NCI-H2029 treated with DMSO at 0.1 percent for 48 hours (cell line): ENCODE measurements around the gene FOXO3.
A peak's percentile ranks its signal among the peaks of the same experiment; 100 is the strongest.
"Not testable (repeated sequence)": the region's sequence is repeated elsewhere in the genome, so short reads cannot be mapped to it uniquely, and the experiment has no call there.

Experiments used
- DNase-seq: peaks from one replicate; lab custom pipeline; 2025; lab: John Stamatoyannopoulos, UW

FOXO3 gene

DNA sequence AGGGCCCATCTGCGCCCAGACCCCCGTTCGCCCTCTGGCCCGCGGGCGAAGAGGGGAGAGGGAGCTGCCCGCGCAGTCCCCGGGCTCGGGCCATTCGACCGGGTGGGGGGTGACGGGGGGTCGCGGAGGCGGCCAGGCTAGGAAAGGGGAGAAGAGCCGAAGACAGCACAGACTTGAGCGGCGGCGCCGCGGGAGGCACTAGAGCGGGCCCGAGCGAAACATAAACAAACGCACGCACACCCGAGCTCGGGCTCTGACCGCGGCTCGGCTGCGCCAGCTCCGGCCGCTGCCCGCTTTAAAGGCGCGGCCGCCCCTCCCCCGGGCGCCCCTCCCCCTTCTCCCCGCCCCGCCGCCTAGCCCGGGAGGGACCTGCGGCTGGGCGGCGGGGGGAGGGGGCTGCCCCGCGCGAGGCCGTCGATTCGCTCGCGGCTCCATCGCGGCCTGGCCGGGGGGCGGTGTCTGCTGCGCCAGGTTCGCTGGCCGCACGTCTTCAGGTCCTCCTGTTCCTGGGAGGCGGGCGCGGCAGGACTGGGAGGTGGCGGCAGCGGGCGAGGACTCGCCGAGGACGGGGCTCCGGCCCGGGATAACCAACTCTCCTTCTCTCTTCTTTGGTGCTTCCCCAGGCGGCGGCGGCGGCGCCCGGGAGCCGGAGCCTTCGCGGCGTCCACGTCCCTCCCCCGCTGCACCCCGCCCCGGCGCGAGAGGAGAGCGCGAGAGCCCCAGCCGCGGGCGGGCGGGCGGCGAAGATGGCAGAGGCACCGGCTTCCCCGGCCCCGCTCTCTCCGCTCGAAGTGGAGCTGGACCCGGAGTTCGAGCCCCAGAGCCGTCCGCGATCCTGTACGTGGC lies at the start of gene FOXO3:
Gene FOXO3, plus strand, starts transcription at position 455 of the 846 bp plus-strand sequence. Its CDS starts 292 bp downstream, at position 747.
- DNase-seq: peak; percentile 75

DNA sequence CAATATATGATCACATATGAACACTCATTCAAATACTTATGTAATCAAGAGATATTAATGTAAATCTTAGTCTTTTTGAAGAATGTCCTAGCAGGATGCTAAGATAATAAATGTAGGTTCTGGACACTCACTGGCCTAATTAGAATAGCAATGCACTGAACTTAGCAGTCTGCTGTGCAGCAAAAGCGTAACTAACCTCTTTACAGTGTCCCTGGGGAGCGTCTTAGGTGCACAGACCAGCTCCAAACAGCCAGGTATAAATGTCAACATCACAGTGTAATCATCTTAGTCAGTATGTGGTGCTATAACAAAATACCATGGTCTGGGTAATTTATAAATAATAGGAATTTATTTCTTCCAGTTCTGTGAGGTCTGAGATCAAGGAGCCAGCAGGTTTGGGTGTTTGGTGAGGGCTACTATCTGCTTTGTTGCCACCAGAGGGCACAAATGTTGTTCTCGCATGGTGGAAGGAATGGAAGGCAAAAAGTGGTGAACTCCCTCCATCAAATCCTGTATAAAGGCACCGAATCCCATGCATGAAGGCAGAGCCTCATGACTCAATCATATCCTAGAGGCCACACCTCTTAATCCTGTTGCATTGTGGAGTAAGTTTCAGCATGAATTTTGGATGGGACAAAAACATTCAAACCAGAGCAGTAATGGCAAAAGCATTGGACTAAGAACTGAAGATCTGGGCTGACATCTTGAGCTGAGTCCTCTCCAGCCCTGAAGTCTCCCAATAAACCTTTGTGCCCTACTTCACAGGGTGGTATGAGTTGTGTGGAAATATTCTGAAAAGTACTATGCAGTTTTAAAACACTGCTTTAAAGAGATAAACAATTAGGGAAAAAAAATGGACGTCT lies 41.8 kb upstream of the FOXO3 start:
- no peak for DNase-seq

DNA sequence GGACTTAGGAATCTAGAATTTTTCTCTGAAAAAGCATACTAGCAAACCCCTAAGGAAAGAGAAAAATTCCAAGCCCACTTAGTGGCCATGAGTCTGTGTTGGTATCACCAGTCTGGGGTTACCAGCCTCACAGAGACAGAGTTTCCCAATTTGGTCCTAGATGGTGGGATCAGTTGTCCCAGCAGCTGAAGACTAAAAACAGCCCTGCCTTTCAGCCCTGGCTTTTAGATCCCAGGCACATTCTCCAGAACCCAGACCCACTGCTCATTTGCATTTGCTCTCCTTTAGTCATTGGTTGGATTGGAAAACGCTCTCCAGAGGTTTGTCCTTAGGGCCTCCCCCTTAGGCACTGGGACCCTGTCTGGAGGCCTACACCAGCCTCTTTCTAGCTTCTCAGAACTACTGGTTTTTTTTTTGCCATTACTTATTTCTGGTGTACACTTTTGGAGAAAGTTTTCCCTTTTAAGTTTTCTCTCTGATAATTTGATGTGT lies 39.1 kb upstream of the FOXO3 start:
- no peak for DNase-seq

DNA sequence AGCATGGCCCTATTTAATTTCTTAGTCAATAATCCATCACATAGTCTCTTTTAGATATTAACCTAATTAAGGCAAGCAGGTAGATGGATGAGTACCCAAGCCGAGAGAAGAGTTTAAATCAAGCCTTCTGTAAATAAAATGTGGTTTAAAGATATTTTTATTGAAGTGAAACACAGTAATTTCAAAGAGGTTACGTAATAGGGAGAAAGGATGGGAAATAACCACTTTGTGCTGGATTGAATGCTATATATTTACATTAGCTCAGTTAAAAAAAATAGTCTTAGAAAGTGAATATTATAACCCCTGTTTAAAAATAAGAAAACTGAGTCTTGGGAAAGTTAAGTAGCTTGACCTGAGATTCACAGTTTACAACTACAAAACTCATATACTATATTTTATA lies 37.0 kb upstream of the FOXO3 start:
- DNase-seq: no peak

DNA sequence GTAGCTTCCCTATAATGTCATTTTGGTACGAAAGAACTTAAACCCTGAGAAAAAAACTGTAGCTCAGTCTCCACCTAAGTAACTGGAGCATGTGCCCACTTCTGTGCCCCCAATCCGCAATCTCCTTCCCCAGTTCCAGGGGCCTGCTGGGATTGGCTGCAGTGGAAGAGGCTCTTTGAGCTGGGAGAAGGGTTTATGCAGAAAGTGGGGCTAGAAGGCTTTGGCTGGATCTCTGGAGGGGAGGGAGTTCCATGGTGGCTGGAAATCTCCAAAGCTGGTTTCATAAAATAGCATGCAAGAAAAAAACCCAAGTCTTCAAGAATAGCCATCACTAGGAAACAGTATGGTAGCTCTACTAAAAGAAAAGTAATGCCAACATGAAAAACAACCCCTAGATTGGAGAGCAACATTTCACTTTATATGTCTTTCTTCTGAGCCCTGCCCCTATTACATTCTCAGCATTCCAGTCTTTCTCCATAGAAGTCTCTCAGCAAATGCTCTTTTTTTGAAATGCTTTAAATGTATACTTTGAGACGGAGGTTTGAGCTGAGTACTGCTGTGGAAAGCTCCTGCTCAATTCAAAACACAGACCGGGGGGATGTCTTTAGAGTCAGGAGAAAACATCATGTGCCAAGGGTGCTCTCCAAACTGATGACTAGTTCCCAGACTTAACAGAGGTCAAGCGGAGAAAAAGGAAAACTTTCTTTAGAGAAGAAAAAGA lies 36.0 kb upstream of the FOXO3 start:
- no peak for DNase-seq

DNA sequence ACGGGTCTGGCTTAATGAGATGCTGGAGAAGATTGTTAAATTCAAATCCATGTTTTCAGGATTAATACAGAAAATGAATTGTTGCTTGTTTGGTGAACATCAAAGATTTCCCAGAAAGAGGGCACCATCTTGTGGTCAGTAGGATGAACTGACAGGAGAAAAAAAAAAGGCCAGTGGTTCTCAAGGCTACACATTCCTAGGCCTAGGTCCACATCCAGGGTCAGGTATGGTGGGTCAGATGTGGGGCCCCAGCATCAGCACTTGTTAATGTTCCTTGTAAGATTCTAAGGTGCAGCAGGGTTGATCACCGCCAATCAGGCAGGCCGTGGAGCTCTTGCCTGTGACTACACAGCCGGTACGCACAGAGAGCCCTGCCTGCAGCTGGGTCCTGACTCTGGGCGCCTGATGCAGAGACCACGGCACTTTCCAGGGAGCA lies 34.0 kb upstream of the FOXO3 start:
- peak; percentile 48 for DNase-seq

DNA sequence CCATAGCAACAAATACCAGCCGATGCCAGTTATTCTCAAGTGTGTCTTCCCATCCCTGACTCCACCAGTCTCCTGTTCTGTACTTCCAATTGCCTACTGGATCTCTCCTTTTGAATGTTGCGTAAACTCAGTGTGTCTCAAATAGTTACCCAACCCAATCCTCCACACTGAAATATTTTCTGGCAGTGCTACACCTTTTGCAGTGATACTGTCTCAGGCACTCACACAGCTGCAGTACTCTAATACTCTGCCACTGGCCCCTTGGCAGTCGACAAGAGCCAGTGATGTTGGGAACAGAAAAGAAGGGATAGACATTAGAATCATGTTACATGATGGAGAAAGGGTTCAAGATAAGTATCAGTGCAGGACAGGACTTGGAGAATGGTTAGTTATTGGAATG lies 31.8 kb upstream of the FOXO3 start:
- no peak for DNase-seq

DNA sequence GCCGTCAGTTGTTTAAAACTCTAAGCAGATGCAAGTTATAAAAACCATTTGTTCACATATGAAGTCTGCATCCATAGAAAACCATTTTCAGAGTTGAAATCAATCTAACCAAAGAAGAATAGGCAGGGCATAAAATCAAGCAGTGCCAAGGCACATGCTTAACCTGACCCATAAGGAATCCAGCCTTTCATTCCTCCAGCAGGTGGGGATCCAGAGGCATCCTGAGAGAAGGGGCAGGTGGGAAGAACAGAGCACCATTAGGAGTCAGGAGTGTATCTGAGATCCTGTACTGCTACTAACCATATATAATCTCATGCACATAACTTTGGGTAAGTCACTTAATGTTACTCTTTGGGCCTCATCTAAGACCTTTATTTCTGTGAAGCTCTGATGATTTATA lies 29.4 kb upstream of the FOXO3 start:
- DNase-seq: no peak

DNA sequence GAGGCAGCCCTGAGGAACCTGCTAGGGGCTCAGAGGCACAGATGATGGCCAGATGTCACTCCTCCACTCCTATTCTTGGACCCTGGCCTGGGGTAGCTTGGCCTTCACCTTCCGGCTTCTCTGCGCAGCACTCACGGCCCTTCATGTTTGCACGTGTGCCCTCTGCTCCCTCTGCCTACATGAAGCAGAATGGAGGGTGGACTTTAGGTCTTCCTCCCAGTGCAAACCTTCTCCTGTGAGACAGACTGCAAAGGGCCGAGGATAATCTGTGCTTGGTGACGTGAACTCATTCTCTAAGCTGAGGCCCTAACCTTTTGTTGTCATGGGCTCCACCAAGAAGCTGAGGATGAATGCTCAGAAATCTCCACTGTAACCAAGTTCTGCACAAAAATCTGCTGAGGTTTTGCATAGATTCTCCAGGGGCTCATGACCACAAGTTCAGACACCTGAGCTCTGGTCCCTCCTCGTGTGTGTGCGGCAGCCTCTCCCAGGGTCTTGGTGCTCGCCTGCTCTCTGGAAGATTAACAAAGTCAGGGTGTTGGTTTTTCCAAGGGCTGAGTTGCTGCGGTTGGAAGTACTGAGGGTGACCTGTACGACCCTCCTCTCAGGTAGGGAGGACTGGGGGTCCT lies 25.5 kb upstream of the FOXO3 start:
- no peak for DNase-seq

DNA sequence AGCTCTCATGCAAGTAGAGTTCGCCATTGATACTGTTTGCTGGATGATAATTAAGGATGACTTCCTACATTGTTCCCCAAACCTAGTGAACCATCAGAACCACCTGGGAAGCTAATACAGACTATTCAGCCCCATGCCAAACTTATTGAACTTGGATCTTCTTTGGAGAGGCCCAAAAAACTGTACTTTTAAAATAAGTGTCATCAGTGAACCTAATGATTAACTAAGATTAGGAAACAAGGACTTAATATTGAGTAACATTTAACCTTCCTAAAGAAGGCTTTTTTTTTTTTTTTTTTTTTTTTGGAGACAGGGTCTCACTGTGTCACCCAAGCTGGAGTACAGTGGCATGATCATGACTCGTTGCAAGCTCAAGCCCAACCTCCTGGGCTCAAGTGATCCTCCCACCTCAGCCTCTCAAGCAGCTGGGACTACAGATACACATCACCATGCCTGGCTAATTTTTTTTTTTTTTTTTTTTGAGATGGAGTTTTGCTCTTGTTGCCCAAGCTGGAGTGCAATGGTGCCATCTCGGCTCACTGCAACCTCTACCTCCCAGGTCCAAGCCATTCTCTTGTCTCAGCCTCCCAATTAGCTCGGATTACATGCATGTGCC lies 24.7 kb upstream of the FOXO3 start:
- DNase-seq: not testable (repeated sequence)

DNA sequence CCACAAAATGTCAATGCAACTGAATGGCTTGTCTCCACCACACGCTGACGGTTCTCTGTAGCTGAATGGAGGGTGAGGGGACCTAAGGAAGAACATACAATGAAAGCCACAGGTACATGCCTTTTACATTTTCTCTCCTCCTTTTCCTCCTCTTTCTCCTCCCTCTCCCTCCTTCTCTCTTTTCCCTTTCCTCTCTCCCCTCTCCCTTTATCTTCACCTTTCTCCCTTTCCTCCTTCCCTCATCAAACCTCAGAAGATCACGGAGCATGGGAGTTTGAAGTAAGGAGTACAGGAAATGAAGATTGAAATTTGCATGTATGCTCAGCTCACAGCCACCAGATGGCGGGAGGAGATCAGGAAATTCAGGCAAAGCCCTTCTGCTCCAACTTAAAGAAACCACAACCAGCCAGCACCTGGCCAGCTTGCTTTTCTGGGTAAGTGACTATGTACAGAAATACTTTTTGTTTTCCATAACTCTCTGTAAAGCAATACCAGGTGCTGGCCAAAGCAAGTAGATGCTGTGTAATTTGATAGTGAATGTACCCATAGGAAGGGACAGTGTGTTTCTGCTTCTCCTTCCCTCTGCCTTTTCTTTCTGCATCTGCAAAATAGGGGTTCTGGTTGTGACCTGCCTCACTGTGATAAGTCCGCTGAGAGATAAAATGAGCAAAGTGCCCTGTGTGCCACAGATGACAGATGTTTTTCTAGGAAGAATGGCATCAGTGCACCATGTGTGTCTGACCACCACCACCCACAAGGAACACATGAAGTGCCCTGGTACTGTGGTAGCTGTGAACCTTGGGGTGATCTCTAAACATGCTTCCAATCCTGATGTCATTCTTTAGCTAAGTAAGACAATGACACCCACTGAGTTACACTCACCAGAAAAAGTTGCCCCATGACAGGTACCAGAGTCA lies 18.6 kb upstream of the FOXO3 start:
- peak; percentile 64 for DNase-seq

DNA sequence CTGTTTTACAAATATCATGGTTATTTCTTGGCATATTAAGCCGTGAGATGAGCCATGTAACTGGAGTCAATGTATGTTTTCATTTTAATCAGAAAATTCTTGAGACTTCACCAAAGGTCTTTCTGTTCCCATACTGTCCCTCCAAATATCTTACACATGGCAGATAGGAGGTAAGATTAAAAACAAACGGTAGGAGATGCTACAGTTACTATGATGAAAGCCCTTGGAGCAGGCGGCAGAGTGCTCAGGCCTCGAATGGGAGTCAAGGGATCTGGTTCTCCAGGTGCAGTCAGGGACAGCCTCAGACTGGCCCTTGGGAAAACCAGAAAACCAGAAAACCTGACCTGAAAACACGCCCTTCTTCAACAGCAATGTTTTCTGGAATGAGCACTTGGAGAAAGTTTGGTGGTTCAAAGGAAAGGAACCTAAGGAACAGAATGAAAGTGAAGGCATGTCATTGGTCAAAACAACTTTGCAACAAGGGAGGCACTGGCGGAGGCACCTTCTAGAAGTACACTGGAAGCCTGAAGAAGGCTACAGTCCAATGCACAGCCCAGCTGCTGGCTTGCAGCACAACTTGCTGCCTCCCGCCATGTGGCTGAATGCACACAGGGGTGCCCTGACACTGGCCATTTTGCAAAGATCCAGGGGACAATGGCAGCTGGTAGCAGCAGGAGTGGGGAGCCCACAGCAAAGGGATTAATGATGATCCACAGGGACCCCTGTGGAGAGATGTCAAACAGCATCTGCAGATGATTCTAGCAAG lies 17.4 kb upstream of the FOXO3 start:
- no peak for DNase-seq

DNA sequence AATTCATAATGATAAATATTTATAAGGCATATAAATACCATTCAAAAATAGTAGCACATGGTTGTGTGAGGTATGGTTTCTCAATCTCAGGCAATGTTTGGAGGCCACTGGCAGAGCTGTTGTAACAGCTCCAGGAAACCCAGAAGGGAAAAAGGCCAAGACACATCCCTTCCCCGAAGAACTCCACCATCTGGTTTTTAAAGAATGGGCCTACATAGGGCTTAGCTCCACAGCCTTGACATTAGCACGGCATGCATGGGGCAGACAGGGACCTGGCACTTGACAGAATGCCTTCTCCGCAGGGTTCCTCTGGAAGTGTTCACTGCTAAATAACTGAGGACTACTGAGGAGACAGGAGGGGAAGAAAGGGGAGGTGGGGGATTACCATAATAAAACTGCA lies 16.1 kb upstream of the FOXO3 start:
- no peak for DNase-seq

DNA sequence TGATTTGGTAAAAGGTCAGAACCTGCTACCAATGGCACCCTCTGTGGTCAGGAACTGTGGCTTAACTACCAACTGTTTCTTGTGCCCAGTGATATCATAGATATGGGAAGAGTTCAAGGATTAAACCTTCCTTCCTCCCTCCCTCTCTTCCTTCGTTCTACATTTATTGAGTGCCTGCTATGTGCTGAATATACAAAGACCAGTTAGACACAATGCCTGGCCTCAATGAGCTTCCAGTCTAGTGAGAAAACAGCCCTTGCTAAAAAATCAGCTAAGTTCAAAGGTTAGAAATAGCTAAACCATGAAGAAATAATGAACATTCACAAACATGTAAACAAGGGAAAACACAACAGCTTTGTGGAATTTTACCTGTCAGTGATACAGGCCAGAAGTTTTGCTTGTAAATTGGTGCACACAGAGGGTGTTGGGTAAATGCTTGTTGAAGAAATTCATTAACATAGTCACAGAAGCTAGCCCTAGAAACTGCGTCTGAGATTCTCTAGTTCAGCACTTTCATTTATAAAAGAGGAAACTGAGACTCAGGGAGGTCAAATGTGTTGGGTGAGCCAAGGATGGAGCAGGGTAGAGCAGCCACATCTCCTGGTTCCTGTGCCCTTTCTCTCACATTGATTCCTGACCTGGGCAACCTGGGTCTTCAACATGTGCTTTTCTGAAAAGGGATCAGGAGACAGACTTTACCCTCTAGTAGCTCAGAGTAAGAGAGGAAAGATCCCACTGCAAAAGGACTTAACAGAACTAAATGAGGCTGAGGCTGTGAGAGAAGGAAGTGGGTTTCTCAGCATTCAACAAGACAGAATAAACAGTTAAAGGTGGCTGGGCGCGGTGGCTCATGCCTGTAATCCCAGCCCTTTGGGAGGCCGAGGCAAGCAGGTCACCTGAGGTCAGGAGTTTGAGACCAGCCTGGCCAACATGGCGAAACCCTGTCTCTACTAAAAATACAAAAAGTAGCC lies 14.4 kb upstream of the FOXO3 start:
- no peak for DNase-seq

DNA sequence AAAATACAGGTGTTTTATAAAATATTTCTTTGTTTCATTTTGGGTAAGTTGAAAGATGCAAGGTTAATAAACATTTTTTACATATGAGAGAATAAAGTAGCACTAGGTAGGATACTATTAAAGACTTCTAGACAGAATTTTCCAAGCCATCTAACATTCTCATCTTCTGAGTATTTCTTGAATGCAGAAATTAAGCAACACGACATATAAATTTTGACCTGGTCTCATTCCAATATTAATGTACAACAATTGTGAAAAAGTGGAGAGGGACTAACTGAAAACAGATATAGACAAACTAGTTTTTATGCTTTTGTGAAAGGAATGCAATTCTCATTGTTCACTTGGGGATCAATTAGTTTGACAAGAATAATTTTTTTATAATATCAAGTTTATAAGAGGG lies 11.5 kb upstream of the FOXO3 start:
- no peak for DNase-seq

DNA sequence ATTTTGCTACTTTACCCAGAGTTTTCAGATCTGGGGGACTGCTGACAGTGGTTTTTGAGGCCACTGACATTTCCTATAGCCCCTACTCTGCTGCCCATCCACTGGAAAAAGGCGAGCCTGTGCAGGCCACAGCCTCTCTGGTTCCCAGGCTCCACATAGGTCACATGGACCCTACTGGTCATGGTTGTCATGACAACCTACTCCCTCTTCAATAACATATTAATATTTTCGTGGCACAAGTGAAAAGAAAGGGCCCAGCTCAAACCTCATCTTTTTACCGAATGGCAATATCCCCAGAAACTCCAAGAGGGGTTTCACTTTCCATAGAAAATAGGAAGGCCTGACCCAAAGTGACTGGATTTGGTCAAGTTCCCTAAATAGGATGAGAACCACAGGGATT lies 11.0 kb upstream of the FOXO3 start:
- DNase-seq: no peak

DNA sequence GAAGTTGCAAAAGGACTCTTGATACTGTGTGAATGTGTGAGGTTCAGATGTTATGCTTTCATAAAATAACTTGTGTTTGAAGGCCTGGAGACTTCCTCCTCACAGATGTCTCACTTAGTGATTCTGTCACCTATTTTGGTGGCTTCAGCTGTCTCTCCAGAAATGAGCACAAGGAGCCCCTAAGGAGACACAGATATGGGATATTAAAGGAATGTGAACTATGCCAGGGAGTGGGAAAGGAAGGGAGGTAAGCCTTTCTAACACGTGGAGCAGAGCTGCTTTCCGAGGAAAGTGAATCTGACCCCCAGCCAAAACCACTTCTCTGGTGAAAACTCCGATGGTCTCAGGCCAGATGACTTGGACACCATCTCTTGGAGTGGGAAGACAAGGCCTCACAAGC lies 10.5 kb upstream of the FOXO3 start:
- DNase-seq: no peak

DNA sequence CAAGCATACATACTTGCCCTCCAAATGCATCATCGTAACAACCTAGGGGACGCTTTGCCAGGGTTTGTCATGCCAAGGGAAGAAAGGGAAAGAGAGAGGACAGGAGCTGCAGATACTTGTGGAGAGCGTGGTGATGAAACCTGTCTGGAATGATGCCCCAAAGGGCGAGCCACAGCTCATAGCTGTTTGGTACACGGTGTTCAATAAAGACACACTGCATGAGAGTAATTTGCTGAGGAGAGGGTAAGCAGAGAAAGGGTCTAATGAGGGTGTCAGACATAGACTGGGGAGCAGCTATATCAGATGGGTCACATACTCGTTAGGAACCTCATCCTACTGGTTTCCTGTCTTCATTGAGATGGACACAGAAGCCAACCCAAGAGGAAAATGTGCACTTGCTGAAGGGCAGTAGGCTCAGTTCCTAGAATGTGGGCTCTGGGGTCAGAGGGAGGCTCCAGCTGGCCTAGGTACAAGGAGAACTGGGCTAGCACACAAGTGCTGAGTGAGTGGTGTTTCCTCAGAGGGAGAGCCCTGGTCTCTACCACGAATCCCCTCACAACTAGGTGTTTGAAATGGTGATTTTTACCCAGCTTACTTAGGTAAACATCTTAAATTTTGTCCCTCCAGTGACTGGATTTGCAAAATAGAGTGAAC lies 5.2 kb upstream of the FOXO3 start:
- no peak for DNase-seq
